K562 (cell line): Measurements from ENCODE around the gene MEDAG.

ENCODE experiments used
- BCLAF1 ChIP-seq, 2 experiments: fragments of 450-650 bp in 1 of 2; IDR thresholded peaks; 2 replicates each; pipeline ENCODE4 v1.6.1; 2011 to 2017; ENCODE audit warnings: low read depth in 2 of 2, antibody characterized with exemption in 1 of 2, borderline replicate concordance in 1 of 2, low read length in 1 of 2, mild to moderate bottlenecking in 1 of 2, mixed read lengths in 1 of 2; ENCODE audit not compliant: control insufficient read depth in 1 of 2
- DIDO1 ChIP-seq: fragments of 450-650 bp; IDR thresholded peaks from 2 replicates; pipeline ENCODE4 v1.6.1; 2016; ENCODE audit warnings: low read depth, missing biosample characterization, missing genetic modification characterization
- FOSL1 ChIP-seq: fragments of 200-800 bp; sonication (Bioruptor generic); conservative IDR thresholded peaks from 2 replicates; pipeline ENCODE4 v1.6.1; 2016; ENCODE audit warnings: missing genetic modification characterization, missing compliant biosample characterization
- FOXJ3 ChIP-seq: sonication (generic); formaldehyde crosslinking; IDR thresholded peaks from 2 replicates; pipeline ENCODE4 v1.4.0; 2020; ENCODE audit warnings: mild to moderate bottlenecking, missing genetic modification reagents
- POLR2A ChIP-seq: fragments of 450-650 bp; conservative IDR thresholded peaks from 2 replicates; pipeline ENCODE4 v1.6.1; 2016
- TOE1 ChIP-seq, 2 experiments: fragments of 450-650 bp in 1 of 2; sonication (generic) in 1 of 2; formaldehyde crosslinking in 1 of 2; IDR thresholded peaks; 2 replicates each; pipeline versions ENCODE4 v1.7.1 to v1.8.0; 2016 to 2022; ENCODE audit warnings: borderline replicate concordance in 2 of 2, mild to moderate bottlenecking in 2 of 2, antibody characterized with exemption in 1 of 2, inconsistent platforms in 1 of 2, low read depth in 1 of 2, missing genetic modification reagents in 1 of 2, moderate library complexity in 1 of 2
- ZNF274 ChIP-seq: IDR thresholded peaks from 2 replicates; pipeline ENCODE4 v1.6.1; 2011; ENCODE audit warnings: low read depth, mild to moderate bottlenecking, low read length, moderate library complexity, borderline replicate concordance

- TF ChIP-seq ZNF274 = no peak
- TF ChIP-seq FOXJ3 = no peak
- TF ChIP-seq DIDO1 = no peak
- no peak for TF ChIP-seq POLR2A
- TF ChIP-seq BCLAF1 (IDR thresholded peaks at IDR 0.05; ENCODE audit: borderline replicate concordance in 1 of 2, control insufficient read depth in 1 of 2, low read depth in 2 of 2, low read length in 1 of 2) = no peak
- no peak for TF ChIP-seq FOSL1 (tag)
- TF ChIP-seq TOE1 (IDR thresholded peaks at IDR 0.05; ENCODE audit: borderline replicate concordance) = no peak
- TF ChIP-seq TOE1 (CRISPR knock-in tag; IDR thresholded peaks at IDR 0.05; ENCODE audit: borderline replicate concordance, low read depth) = no peak
Observed at GRCh38 chr13:30965380-30965779, 59.3 kb downstream of the MEDAG start.
